CD4-positive, alpha-beta T cell treated with Interleukin-4 for 4 hours (primary cell): ENCODE results near the gene OBP2A.
A peak's percentile ranks its signal among the peaks of the same experiment; 100 is the strongest.
"Not testable (repeated sequence)": the region's sequence is repeated elsewhere in the genome, so short reads cannot be mapped to it uniquely, and the experiment has no call there.

Source experiments
- DNase-seq: peaks from one replicate; pipeline ENCODE4 v3.0.0-alpha.2; 2020

OBP2A gene

GRCh38 chr9:135545646-135546176, at the start of gene OBP2A:
Gene OBP2A, plus strand, starts transcription at chr9:135546126. Its CDS starts 55 bp downstream, at chr9:135546181.
- DNase-seq = not testable (repeated sequence)

GRCh38 chr9:135498381-135499126, 47.4 kb upstream of the OBP2A start:
- DNase-seq = no peak

GRCh38 chr9:135499326-135500070, 46.4 kb upstream of the OBP2A start:
- peak; percentile 87 for DNase-seq

GRCh38 chr9:135500071-135500524, 45.8 kb upstream of the OBP2A start:
- DNase-seq = no peak

- peak; percentile 86 for DNase-seq
Observed at GRCh38 chr9:135500525-135501260, 45.2 kb upstream of the OBP2A start, which contains the start of gene MRPS2. Gene MRPS2, plus strand, starts transcription at chr9:135500682. Its CDS starts 29 bp downstream, at chr9:135500711.

- peak; percentile 25 for DNase-seq
Observed at GRCh38 chr9:135501261-135502167, 44.4 kb upstream of the OBP2A start.

GRCh38 chr9:135502168-135502872, 43.6 kb upstream of the OBP2A start:
- DNase-seq = no peak

GRCh38 chr9:135502873-135503321, 43.0 kb upstream of the OBP2A start:
- DNase-seq = no peak

- no peak for DNase-seq
Observed at GRCh38 chr9:135503371-135504261, 42.3 kb upstream of the OBP2A start.

GRCh38 chr9:135504262-135505243, 41.4 kb upstream of the OBP2A start:
- peak; percentile 44 for DNase-seq

- DNase-seq = no peak
Observed at GRCh38 chr9:135505406-135506187, 40.3 kb upstream of the OBP2A start.

GRCh38 chr9:135506327-135507103, 39.4 kb upstream of the OBP2A start:
- no peak for DNase-seq

GRCh38 chr9:135507104-135508035, 38.6 kb upstream of the OBP2A start:
- DNase-seq = no peak

GRCh38 chr9:135508211-135508820, 37.6 kb upstream of the OBP2A start:
- DNase-seq = no peak

GRCh38 chr9:135509458-135509857, 36.5 kb upstream of the OBP2A start:
- DNase-seq = no peak

GRCh38 chr9:135512241-135512603, 33.7 kb upstream of the OBP2A start:
- no peak for DNase-seq
